Endothelial cell of umbilical vein (primary cell): ENCODE results near the gene RHOBTB1. TPM values are rescaled to one million over a fixed set of nuclear protein-coding genes. Genes with fewer than 3 reads are reported as not detected.

Experiments used
- BruUV-seq: library from RNA; stranded (reverse); fragments of 400-500 nt; replicated peaks from 2 replicates; lab custom pipeline; 2021; lab: Mats Ljungman, UMichigan
- CTCF ChIA-PET: fragments of 300-600, 350-600 bp; sonication (Branson Sonifier 250); formaldehyde crosslinking; loops from one replicate; lab custom pipeline; 2021; ENCODE audit warnings: antibody characterized with exemption, inconsistent platforms; lab: Charles Lee
- POLR2A ChIA-PET: fragments of 300-600, 350-600 bp; sonication (Branson Sonifier 250); formaldehyde crosslinking; loops from one replicate; lab custom pipeline; 2021; ENCODE audit warnings: antibody characterized with exemption, inconsistent platforms; lab: Charles Lee
- DNase-seq: peaks from one replicate; pipeline ENCODE4 v3.0.0-alpha.2; 2011; ENCODE audit warnings: low read depth, low spot score
- FAIRE-seq: peaks from 2 replicates; lab custom pipeline; 2011; peaks lifted over from hg19 to GRCh38; lab: Jason Lieb, UNC
- H2AFZ ChIP-seq: 2 replicates; pipeline ENCODE4 v1.6.0; 2012; ENCODE audit warnings: low read depth, low read length, control low read depth, inconsistent platforms
- H3K27ac ChIP-seq: 2 replicates; pipeline ENCODE4 v1.5.1; 2011; ENCODE audit warnings: low read depth, mild to moderate bottlenecking, control low read depth, low read length, moderate library complexity; ENCODE audit not compliant: insufficient read depth
- H3K27me3 ChIP-seq, 2 experiments: 2 replicates each; pipeline versions ENCODE4 v1.6.0 to v1.6.1; 2011; ENCODE audit warnings: low read length in 2 of 2, mixed read lengths in 1 of 2; ENCODE audit not compliant: control insufficient read depth in 2 of 2, insufficient read depth in 2 of 2
- H3K36me3 ChIP-seq, 2 experiments: 2 replicates in 1 of 2; 3 replicates in 1 of 2; pipeline ENCODE4 v1.5.1; 2011; ENCODE audit warnings: low read length in 2 of 2, mild to moderate bottlenecking in 1 of 2, moderate library complexity in 1 of 2; ENCODE audit not compliant: control insufficient read depth in 2 of 2, insufficient read depth in 2 of 2; ENCODE audit errors: extremely low read depth in 1 of 2
- H3K4me1 ChIP-seq: 3 replicates; pipeline ENCODE4 v1.5.1; 2011; ENCODE audit warnings: mild to moderate bottlenecking, low read length; ENCODE audit not compliant: control insufficient read depth, insufficient read depth; ENCODE audit errors: extremely low read depth
- H3K4me2 ChIP-seq: 2 replicates; pipeline ENCODE4 v1.6.1; 2011; ENCODE audit warnings: low read length, control low read depth, mixed read lengths; ENCODE audit not compliant: insufficient read depth
- H3K4me3 ChIP-seq, 3 experiments: fragments of 200-600 bp in 1 of 3; sonication (generic), shearing (Covaris generic) in 1 of 3; replicated peaks in 1 of 3; 2 replicates each; pipeline ENCODE4 v1.5.1; 2011 to 2016; ENCODE audit warnings: control low read depth in 3 of 3, low read length in 3 of 3, mild to moderate bottlenecking in 2 of 3, inconsistent platforms in 1 of 3, low read depth in 1 of 3, moderate library complexity in 1 of 3; ENCODE audit not compliant: insufficient read depth in 1 of 3
- H3K79me2 ChIP-seq: 2 replicates; pipeline ENCODE4 v1.6.0; 2012; ENCODE audit warnings: low read length, inconsistent platforms; ENCODE audit not compliant: control insufficient read depth, insufficient read depth
- H3K9ac ChIP-seq: replicated peaks from 2 replicates; pipeline ENCODE3; 2011; ENCODE audit warnings: low read length, control low read depth; ENCODE audit not compliant: insufficient read depth; ENCODE audit errors: extremely low read depth
- H3K9me1 ChIP-seq: replicated peaks from 3 replicates; pipeline ENCODE4 v1.6.0; 2011; ENCODE audit warnings: mild to moderate bottlenecking, low read length; ENCODE audit not compliant: control insufficient read depth, insufficient read depth; ENCODE audit errors: extremely low read depth
- H3K9me3 ChIP-seq: replicated peaks from 2 replicates; pipeline ENCODE4 v1.5.1; 2012; ENCODE audit warnings: low read length, inconsistent platforms; ENCODE audit not compliant: control insufficient read depth, insufficient read depth
- H4K20me1 ChIP-seq: replicated peaks from 2 replicates; pipeline ENCODE3; 2011; ENCODE audit warnings: mild to moderate bottlenecking, low read length; ENCODE audit not compliant: control insufficient read depth, insufficient read depth; ENCODE audit errors: extremely low read depth
- CTCF ChIP-seq, 2 donors: IDR thresholded peaks; 1 replicate in 1 of 2; 2 replicates in 1 of 2; pipeline ENCODE4 v1.5.1; 2011; ENCODE audit warnings: low read length in 2 of 2, mild to moderate bottlenecking in 2 of 2, moderate library complexity in 2 of 2, control low read depth in 1 of 2, inconsistent platforms in 1 of 2, low read depth in 1 of 2; ENCODE audit not compliant: insufficient read depth in 1 of 2; ENCODE audit errors: extremely low read depth in 1 of 2
- EZH2 ChIP-seq: IDR thresholded peaks from 2 replicates; pipeline ENCODE4 v1.6.1; 2012; ENCODE audit warnings: borderline replicate concordance, low read depth, mild to moderate bottlenecking, moderate library complexity, low read length, inconsistent platforms; ENCODE audit not compliant: severe bottlenecking
- FOS ChIP-seq: IDR thresholded peaks from 2 replicates; pipeline ENCODE4 v1.6.1; 2011; ENCODE audit warnings: mild to moderate bottlenecking, low read length, moderate library complexity, borderline replicate concordance; ENCODE audit not compliant: insufficient read depth
- GATA2 ChIP-seq: IDR thresholded peaks from 2 replicates; pipeline ENCODE4 v1.7.0; 2011; ENCODE audit warnings: low read depth, mild to moderate bottlenecking, moderate library complexity, mixed read lengths, low read length; ENCODE audit not compliant: insufficient read length, insufficient read depth
- JUN ChIP-seq: IDR thresholded peaks from 2 replicates; pipeline ENCODE4 v1.6.1; 2011; ENCODE audit warnings: borderline replicate concordance, low read depth; ENCODE audit not compliant: insufficient read length, insufficient read depth
- MAX ChIP-seq: IDR thresholded peaks from 2 replicates; pipeline ENCODE4 v1.6.1; 2011; ENCODE audit not compliant: insufficient read depth, insufficient read length
- POLR2A ChIP-seq: IDR thresholded peaks from 2 replicates; pipeline ENCODE4 v1.6.1; 2012; ENCODE audit warnings: low read depth, mild to moderate bottlenecking, control low read depth, low read length
- POLR2AphosphoS5 ChIP-seq: IDR thresholded peaks from 2 replicates; pipeline ENCODE4 v1.6.1; 2012; ENCODE audit warnings: low read depth, mild to moderate bottlenecking, control low read depth, low read length, moderate library complexity; ENCODE audit not compliant: insufficient read depth
- dilution Hi-C: fragments of 300-500 bp; cut with MboI; formaldehyde crosslinking; loops from one replicate; pipeline ENCODE4 v1.15.0; 2019; ENCODE audit warnings: low sequenced_read_pairs; ENCODE audit not compliant: extremely low pct_ligation_motif_present
- intact Hi-C: fragments of 100-400 bp; cut with micrococcal nuclease; formaldehyde crosslinking; loops from one replicate; pipeline ENCODE4 v1.10.0; 2022
- polyA plus RNA-seq, 4 experiments: library from polyadenylated mRNA; depleted of rRNA in 3 of 4; stranded (reverse) in 3 of 4; unstranded in 1 of 4; fragments of >200 nt; gene quantifications; 2 replicates each; pipeline versions ENCODE4 v1.2.1 to v1.2.3, GENCODE V29; 2011 to 2012; ENCODE audit warnings: missing spikeins in 1 of 4
- total RNA-seq: library from RNA; stranded (reverse); gene quantifications from 2 replicates; pipeline ENCODE4 v1.2.3, GENCODE V29; 2021

The RHOBTB1 gene
- total and polyA plus RNA-seq, 2 donors (not counting 3 experiments of a cell fraction or from before 2014, with no cell fraction given): 21.2 to 31.0 TPM

GRCh38 chr10:60974463-60975149 is 30.6 kb upstream of the RHOBTB1 start:
- Histone ChIP-seq H2AFZ (peak overlapping the region; percentile 11), H3K9me1 (no peaks in the 10 kb centered on the region), H3K4me1 (peaks cover 28% of the 10 kb centered on the region), H3K36me3 (no peaks in the 10 kb centered on the region), H3K4me2 (peak overlapping the region; percentile 26), H3K4me3 (no peak overlapping the region), H3K27ac (no peak overlapping the region), H3K79me2 (no peaks in the 10 kb centered on the region), H3K9ac (no peak overlapping the region), H3K27me3 (no peaks in the 10 kb centered on the region), H3K9me3 (no peaks in the 10 kb centered on the region), H4K20me1 (no peaks in the 10 kb centered on the region)
- BruUV-seq: no TSS peak
- ChIA-PET CTCF (no interaction called here), POLR2A (no interaction called here)
- DNase-seq: no peak
- intact Hi-C loops: loop anchor here (10.0 kb wide), 1 partner anchor 1260 kb away; no protein-coding TSS in a partner anchor
- dilution Hi-C loops: no loop called here
- FAIRE-seq: no peak
- peak; percentile 87 for TF ChIP-seq FOS
- no peak for TF ChIP-seq MAX
- TF ChIP-seq JUN: peak; percentile 69

- Histone ChIP-seq H3K79me2 (no peaks in the 10 kb centered on the region), H4K20me1 (no peaks in the 10 kb centered on the region), H3K36me3 (no peaks in the 10 kb centered on the region), H3K9me3 (no peaks in the 10 kb centered on the region), H3K4me1 (peaks cover 15% of the 10 kb centered on the region), H3K9me1 (no peaks in the 10 kb centered on the region), H3K4me2 (no peak overlapping the region), H3K27ac (no peak overlapping the region), H2AFZ (no peak overlapping the region), H3K9ac (no peak overlapping the region), H3K4me3 (no peak overlapping the region), H3K27me3 (no peaks in the 10 kb centered on the region)
- DNase-seq (no peak), FAIRE-seq (no peak)
- dilution Hi-C loops: no loop called here
- TF ChIP-seq POLR2AphosphoS5 (no peak), CTCF (IDR thresholded peaks at IDR 0.05; ENCODE audit: extremely low read depth in 1 of 2, insufficient read depth in 1 of 2, low read depth in 1 of 2, low read length in 2 of 2) (no peak), EZH2 (no peak), FOS (no peak), JUN (no peak), MAX (no peak), POLR2A (no peak), GATA2 (no peak)
- intact Hi-C loops: loop anchor here (10.0 kb wide), 1 partner anchor 1262 kb away; no protein-coding TSS in a partner anchor
- POLR2A ChIA-PET: no interaction called here
- CTCF ChIA-PET: interaction anchor here (1.3 kb wide), 1 partner anchor 9 kb away, joined by 5 read pairs; no protein-coding TSS in a partner anchor
- BruUV-seq: no TSS peak
Observed at GRCh38 chr10:60973086-60973485, 29.1 kb upstream of the RHOBTB1 start.
